HG03469 (cell line): Measurements from ENCODE around the gene MMRN2.
"Not testable (repeated sequence)": the region's sequence is repeated elsewhere in the genome, so short reads cannot be mapped to it uniquely, and the experiment has no call there.

Source experiments
- ATAC-seq: cut with Tn5 transposase; IDR thresholded peaks from one replicate; pipeline ENCODE4 v1.9.1; 2021; ENCODE audit warnings: mild to moderate bottlenecking, moderate library complexity, moderate number of reproducible peaks; ENCODE audit not compliant: unreplicated experiment

Gene MMRN2

GRCh38 chr10:86957471-86958115 lies at the start of gene MMRN2:
Gene MMRN2, minus strand, starts transcription at chr10:86957615. Its CDS starts 74 bp downstream, at chr10:86957541.
- no peak for ATAC-seq

DNA sequence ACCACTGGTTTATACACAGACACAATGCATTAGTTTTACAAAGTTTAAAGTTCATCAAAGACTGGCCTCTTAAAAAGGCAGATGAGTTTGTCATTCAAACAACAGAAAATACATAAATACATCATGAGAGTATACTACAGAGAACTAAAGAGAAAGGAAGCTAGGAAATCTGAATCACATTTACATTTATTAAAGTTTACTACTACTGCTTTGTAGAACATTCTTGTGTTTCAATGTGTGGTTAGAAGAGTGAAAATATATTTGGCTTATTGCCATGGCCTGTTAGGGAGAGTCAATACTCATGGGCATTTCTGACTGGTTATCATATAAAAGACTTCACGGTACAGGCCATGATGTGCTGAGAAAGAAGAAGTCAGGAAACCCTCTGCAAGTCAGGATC lies 49.7 kb upstream of the MMRN2 start:
- ATAC-seq = not testable (repeated sequence)

DNA sequence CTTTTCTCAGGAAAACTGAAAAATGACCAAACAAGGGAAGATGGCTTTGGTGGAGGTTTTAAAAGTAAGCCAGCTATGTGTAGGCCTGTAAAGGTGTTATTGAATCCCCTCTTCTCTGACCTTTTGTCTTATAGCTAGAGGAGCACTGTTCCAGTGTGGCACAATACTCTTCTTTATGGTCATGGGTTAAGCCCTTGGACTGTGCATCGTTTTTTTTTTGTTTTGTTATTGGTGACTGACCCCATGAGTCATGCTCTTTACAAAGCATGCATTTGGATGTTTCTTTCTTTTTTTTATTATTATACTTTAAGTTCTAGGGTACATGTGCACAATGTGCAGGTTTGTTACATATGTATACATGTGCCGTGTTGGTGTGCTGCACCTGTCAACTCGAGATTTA lies 43.1 kb upstream of the MMRN2 start:
- ATAC-seq = no peak

DNA sequence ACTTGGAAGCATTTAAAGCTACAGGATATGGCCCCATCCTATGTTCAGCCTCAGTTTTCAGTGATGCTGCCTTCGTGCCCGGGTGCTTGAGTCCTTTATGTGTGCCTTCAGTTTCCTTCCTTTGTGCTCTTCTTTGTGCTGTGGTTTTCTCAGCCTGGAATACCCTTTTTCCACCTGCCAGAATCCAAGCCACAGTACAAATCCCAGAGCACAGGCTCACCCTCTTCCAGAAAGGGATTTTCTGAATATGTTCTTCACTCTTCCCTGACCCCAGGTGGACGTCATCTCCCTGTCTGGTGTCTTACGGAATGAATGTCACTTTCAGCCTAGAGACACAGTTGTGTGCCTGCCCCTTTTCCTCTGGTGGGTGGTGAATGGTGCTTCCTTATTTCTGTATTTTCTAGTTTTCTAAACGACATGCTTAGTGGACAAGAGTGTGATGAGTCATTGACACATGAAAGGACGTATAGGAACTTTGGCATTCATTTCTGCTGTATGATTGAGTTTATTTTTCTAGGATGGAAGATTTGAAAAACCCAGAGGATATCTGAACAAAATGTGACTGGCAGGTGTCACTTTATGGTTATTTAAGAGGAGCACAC lies 42.5 kb upstream of the MMRN2 start:
- ATAC-seq = not testable (repeated sequence)

GRCh38 chr10:86992929-86993328 lies 35.5 kb upstream of the MMRN2 start:
- no peak for ATAC-seq

DNA sequence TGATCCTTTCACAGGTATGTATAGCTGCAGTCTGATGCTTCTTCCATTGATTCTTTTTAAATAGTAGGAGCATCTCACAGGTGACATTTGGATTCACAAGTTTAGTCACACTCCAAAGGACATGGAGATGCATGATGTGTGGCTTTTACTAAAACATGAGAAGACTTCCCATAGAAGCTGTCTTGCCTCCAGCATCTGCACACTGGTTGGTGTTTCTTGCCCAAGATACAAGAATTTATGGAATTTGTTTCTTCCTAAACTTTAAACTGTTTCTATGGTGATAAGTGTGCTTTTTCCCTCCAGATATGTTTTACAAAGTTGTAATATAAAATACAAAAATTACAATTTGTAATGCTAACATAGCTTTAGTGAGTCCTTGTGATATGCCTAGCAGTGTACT lies 35.0 kb upstream of the MMRN2 start:
- ATAC-seq = no peak

DNA sequence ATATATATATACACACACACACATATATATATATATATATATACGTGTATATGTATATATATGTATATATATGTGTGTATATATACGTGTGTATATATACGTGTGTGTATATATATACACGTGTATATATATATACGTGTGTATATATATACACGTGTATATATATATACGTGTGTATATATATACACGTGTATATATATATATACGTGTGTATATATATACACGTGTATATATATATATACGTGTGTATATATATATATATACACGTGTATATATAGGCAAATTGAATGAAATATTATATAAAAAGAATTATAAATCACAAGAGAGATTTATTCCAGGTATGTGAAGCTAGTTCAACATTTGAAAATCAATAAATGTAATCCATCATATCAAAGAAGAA lies 33.9 kb upstream of the MMRN2 start:
- ATAC-seq = not testable (repeated sequence)

DNA sequence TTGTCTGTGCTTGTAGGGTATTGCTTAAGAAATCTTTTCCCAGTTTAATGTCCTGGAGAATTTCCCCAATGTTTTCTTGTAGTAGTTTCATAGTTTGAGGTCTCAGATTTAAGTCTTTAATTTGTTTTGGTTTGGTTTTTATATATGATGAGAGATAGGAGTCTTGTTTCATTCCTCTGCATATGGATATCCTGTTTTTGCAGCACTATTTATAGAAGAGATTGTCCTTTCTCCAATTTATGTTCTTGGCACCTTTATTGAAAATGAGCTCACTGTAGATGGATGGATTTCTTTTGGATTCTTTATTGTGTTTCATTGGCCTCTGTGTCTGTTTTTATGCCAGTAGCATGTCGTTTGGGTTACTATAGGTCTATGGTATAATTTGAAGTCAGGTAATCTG lies 31.1 kb upstream of the MMRN2 start:
- ATAC-seq = no peak

- ATAC-seq = not testable (repeated sequence)
These were observed 27.1 kb upstream of the MMRN2 start for GRCh38 chr10:86984498-86984897.

- ATAC-seq = no peak
These were observed 24.3 kb upstream of the MMRN2 start for GRCh38 chr10:86981716-86982115.

- not testable (repeated sequence) for ATAC-seq
These were observed 23.6 kb upstream of the MMRN2 start for GRCh38 chr10:86981020-86981419.

- ATAC-seq = no peak
These were observed 22.6 kb upstream of the MMRN2 start for GRCh38 chr10:86979977-86980448.

GRCh38 chr10:86979296-86979818 lies 21.9 kb upstream of the MMRN2 start:
- ATAC-seq = no peak

DNA sequence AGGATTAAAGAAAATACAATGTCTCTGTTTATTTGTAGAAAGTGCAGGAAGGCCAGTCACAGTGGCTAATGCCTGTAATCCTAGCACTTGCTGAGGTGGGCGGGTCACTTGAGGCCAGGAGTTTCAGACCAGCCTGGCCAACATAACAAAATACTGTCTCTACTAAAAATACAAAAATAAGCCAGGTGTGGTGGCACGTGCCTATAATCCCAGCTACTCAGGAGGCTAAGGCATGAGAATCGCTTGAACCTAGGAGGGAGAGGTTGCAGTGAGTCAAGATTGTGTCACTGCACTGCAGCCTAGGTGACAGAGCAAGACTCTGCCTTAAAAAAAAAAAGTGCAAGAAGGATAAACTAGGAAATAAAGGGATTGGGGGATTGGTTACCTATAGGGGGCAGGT lies 21.0 kb upstream of the MMRN2 start:
- not testable (repeated sequence) for ATAC-seq

- ATAC-seq = no peak
These were observed 19.1 kb upstream of the MMRN2 start for GRCh38 chr10:86976362-86977056.

- no peak for ATAC-seq
These were observed 17.1 kb upstream of the MMRN2 start for GRCh38 chr10:86974484-86974883.

DNA sequence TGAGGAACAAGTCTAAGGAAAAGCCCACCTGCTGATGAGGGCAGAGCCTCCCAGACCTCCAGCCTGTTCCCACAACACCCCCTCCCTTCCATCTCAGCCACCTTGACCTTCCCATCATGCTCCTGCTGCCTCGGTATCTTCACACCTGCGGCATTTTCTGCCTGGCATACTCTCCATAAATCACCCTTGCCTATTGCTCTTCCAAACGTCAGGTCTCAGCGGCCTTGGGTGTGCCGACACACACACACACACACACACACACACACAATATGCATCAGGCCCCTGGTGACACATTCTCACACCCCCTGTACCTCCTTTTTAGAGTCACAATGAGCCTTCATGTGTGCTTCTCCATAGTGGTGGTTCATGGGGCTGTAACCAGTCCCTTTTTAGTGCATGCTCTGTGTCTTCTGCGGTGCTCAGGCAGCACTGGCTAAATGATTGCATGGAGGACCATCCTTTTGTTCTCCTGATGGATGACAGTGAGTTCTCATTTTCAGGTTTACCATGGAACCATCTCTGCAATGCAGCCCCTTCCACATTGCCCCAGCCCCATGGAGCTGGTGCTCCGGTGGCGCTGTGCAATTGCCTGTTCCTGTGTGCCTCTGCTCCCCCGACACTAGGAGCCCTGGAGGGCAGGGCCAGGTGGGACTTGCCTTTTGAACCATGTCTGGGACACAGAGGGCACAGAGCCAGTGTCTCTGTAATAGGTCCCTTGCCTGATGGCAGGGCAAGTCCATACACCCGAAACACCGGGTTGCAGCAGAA lies 15.4 kb upstream of the MMRN2 start:
- ATAC-seq = no peak

GRCh38 chr10:86971232-86971991 lies 14.0 kb upstream of the MMRN2 start:
- ATAC-seq = peak; percentile 68

DNA sequence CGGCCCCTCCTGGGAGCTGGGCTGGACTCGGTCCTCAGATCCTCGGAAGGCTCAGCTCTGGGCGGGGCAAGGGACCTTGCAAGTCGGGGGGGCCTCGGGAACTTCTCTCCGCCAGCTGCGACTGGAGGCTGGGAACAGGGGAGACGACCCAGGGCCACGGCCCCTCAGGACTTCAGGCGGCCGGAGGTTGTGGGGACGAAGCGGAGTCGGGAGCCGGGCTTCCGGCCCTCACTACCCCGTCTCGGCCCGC lies 13.5 kb upstream of the MMRN2 start:
- ATAC-seq = no peak

- no peak for ATAC-seq
These were observed 13.0 kb upstream of the MMRN2 start for GRCh38 chr10:86970162-86970981.
